GM18951 (cell line): Measurements from ENCODE around the gene PDCD1.

ENCODE experiments used
- POLR2A ChIP-seq: IDR thresholded peaks from 4 replicates; pipeline ENCODE4 v1.6.1; 2011; ENCODE audit warnings: mild to moderate bottlenecking; ENCODE audit not compliant: insufficient read length, insufficient read depth; ENCODE audit errors: extremely low read depth
- in situ Hi-C: fragments of 300-500 bp; cut with MboI; formaldehyde crosslinking; loops from one replicate; pipeline ENCODE4 v1.12.0; 2022; ENCODE audit warnings: low sequenced_read_pairs, mixed read lengths, inconsistent platforms; ENCODE audit not compliant: unreplicated experiment

The PDCD1 gene

GRCh38 chr2:241852981-241853631 is 5.6 kb downstream of the PDCD1 start:
- in situ Hi-C loops: no loop called here
- TF ChIP-seq POLR2A: no peak

- no peak for TF ChIP-seq POLR2A
Measured at GRCh38 chr2:241852116-241852980, 6.3 kb downstream of the PDCD1 start.

GRCh38 chr2:241851325-241852115 is 7.2 kb downstream of the PDCD1 start:
- TF ChIP-seq POLR2A: no peak
- in situ Hi-C loops: no loop called here

More at GRCh38 chr2:241852116-241852980, 6.3 kb downstream of the PDCD1 start:
- in situ Hi-C loops: no loop called here

GRCh38 chr2:241850544-241851324 is 8.0 kb downstream of the PDCD1 start:
- no peak for TF ChIP-seq POLR2A
- in situ Hi-C loops: no loop called here

GRCh38 chr2:241849616-241850543 is 8.8 kb downstream of the PDCD1 start:
- peak; percentile 16 for TF ChIP-seq POLR2A
- in situ Hi-C loops: no loop called here

- in situ Hi-C loops: no loop called here
- no peak for TF ChIP-seq POLR2A
Measured at GRCh38 chr2:241848761-241849615, 9.7 kb downstream of the PDCD1 start.

- TF ChIP-seq POLR2A: no peak
- in situ Hi-C loops: no loop called here
Measured at GRCh38 chr2:241846406-241846805, 12.3 kb downstream of the PDCD1 start.

- in situ Hi-C loops: no loop called here
- no peak for TF ChIP-seq POLR2A
Measured at GRCh38 chr2:241844831-241845578, 13.7 kb downstream of the PDCD1 start.

GRCh38 chr2:241844066-241844728 is 14.5 kb downstream of the PDCD1 start:
- in situ Hi-C loops: no loop called here
- TF ChIP-seq POLR2A: peak; percentile 45

GRCh38 chr2:241843321-241844065 is 15.2 kb downstream of the PDCD1 start:
- TF ChIP-seq POLR2A: no peak
- in situ Hi-C loops: no loop called here
